AG04449 (cell line): ENCODE results near the gene SMPDL3B.

Experiments used
- CTCF ChIA-PET: fragments of 350-600 bp; formaldehyde crosslinking; extraction: SDS; loops from one replicate; lab custom pipeline; 2021; ENCODE audit warnings: antibody characterized with exemption; lab: Yijun Ruan, JAX
- POLR2A ChIA-PET: fragments of 400-600, 350-600 bp; formaldehyde crosslinking; extraction: SDS; loops from one replicate; lab custom pipeline; 2020; ENCODE audit warnings: antibody characterized with exemption, inconsistent platforms; lab: Yijun Ruan, JAX
- DNase-seq: peaks from one replicate; pipeline ENCODE4 v3.0.0-alpha.2; 2010; ENCODE audit warnings: low read depth, low spot score
- H3K4me3 ChIP-seq: 2 replicates; pipeline ENCODE4 v1.5.1; 2011; ENCODE audit warnings: low read depth, mild to moderate bottlenecking, control low read depth, low read length
- CTCF ChIP-seq: IDR thresholded peaks from one replicate; pipeline ENCODE4 v1.5.1; 2011; ENCODE audit warnings: mild to moderate bottlenecking, moderate library complexity, low read length, control low read depth, inconsistent platforms; ENCODE audit not compliant: insufficient read depth; ENCODE audit errors: missing control alignments

SMPDL3B gene

GRCh38 chr1:27887215-27888021, 47.4 kb upstream of the SMPDL3B start:
- TF ChIP-seq CTCF: no peak
- no peak overlapping the region for H3K4me3 ChIP-seq
- ChIA-PET POLR2A (no interaction called here), CTCF (no interaction called here)
- DNase-seq: no peak

- CTCF ChIA-PET: no interaction called here
Measured at GRCh38 chr1:27889506-27889905, 45.3 kb upstream of the SMPDL3B start.

GRCh38 chr1:27891196-27891889, 43.5 kb upstream of the SMPDL3B start:
- POLR2A ChIA-PET: no interaction called here
- H3K4me3 ChIP-seq: no peak overlapping the region
- DNase-seq: no peak
- CTCF ChIA-PET: interaction anchor here (1.1 to 1.5 kb wide), 2 partner anchors 15 to 34 kb away, joined by 3 to 4 read pairs; no protein-coding TSS in a partner anchor
- no peak for TF ChIP-seq CTCF

More at GRCh38 chr1:27889506-27889905, 45.3 kb upstream of the SMPDL3B start:
- POLR2A ChIA-PET: no interaction called here
- no peak for TF ChIP-seq CTCF
- no peak overlapping the region for H3K4me3 ChIP-seq
- DNase-seq: no peak

- POLR2A ChIA-PET: no interaction called here
- CTCF ChIA-PET: no interaction called here
- no peak for TF ChIP-seq CTCF
Measured at GRCh38 chr1:27894521-27894920, 40.3 kb upstream of the SMPDL3B start.

GRCh38 chr1:27906759-27907158, 28.0 kb upstream of the SMPDL3B start:
- no peak for DNase-seq
- TF ChIP-seq CTCF: no peak
- POLR2A ChIA-PET: interaction anchor here (0.6 kb wide), 1 partner anchor 10 kb away, joined by 3 read pairs; no protein-coding TSS in a partner anchor
- CTCF ChIA-PET: interaction anchor here (0.7 to 1.5 kb wide), 2 partner anchors 15 to 181 kb away, joined by 3 read pairs; partner anchors contain the start of gene FAM76A
- no peak overlapping the region for H3K4me3 ChIP-seq

More at GRCh38 chr1:27894521-27894920, 40.3 kb upstream of the SMPDL3B start:
- H3K4me3 ChIP-seq: no peak overlapping the region
- DNase-seq: no peak

- ChIA-PET CTCF (interaction anchor here (2.6 kb wide), 1 partner anchor 67 kb away, joined by 7 read pairs; no protein-coding TSS in a partner anchor), POLR2A (no interaction called here)
- H3K4me3 ChIP-seq: no peak overlapping the region
- TF ChIP-seq CTCF: no peak
- DNase-seq: no peak
Measured at GRCh38 chr1:27912429-27912828, 22.4 kb upstream of the SMPDL3B start.
